GM12892 (cell line): Measurements from ENCODE around the gene LDLRAD3.

Source experiments
- DNase-seq: peaks from one replicate; pipeline ENCODE4 v3.0.0; 2011; ENCODE audit not compliant: insufficient read length
- FAIRE-seq: peaks from 2 replicates; lab custom pipeline; 2011; peaks lifted over from hg19 to GRCh38; lab: Jason Lieb, UNC
- POLR2A ChIP-seq: IDR thresholded peaks from 2 replicates; pipeline ENCODE4 v1.6.1; 2011; ENCODE audit warnings: low read depth, low read length, control low read depth
- POLR2AphosphoS5 ChIP-seq: IDR thresholded peaks from 2 replicates; pipeline ENCODE4 v1.6.1; 2011; ENCODE audit warnings: low read depth, low read length, control low read depth
- TAF1 ChIP-seq: IDR thresholded peaks from 2 replicates; pipeline ENCODE4 v1.6.1; 2011; ENCODE audit warnings: low read depth, mild to moderate bottlenecking, control low read depth, low read length, borderline replicate concordance

The LDLRAD3 gene

DNA sequence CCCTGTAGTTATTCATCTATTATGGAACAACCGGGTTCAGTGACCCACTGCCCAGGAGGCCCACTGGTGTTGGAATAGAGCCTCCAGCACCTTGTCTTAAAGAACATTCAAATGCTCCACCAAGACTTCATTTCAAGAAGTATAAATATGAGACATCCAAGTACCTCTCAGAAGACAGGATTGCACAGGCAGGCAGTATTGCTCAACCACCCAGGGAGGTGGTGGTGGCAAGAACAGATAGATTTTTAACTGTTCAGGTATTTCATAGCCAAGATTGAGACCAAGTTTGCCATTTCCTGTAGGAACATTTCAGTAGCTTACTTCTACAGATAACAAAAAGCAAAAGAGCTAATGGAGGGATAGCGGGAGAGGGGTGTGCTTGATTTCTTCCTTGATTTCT is 266.7 kb downstream of the LDLRAD3 start:
- no peak for DNase-seq
- no peak for FAIRE-seq
- TF ChIP-seq POLR2AphosphoS5 (no peak), POLR2A (no peak), TAF1 (no peak)

DNA sequence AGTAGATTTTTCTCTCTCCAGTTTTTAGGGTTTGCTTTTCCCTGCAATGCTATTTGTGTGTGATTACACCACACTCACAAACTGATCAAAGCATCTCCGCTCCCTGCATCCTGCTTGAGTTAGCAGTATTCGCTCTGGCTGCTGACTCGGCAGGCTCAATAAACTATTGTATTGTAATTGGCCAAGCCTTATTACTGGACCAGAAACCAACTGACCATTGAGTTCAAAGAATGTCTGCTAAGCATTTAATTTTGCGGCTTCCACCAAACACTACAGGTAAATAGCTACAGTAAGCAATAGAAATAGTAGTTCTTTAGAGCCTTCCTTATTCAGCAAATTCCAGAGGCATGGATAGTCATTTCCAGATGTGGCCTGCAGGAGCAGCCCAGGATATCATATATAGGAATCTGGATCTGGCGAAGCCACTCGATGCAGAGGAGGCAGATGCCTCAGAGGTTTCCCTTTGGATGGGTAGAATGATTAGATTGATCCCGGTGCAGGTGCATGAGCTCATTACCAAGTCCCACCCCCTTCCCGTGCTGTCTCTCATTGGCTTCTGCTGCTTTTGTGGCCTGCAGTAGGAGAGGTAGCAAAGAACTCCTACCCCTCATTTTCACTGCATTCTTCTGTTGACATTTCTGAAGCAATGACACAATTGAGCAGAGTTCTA is 268.0 kb downstream of the LDLRAD3 start:
- DNase-seq (no peak), FAIRE-seq (no peak)
- TF ChIP-seq POLR2AphosphoS5 (no peak), TAF1 (no peak), POLR2A (no peak)

DNA sequence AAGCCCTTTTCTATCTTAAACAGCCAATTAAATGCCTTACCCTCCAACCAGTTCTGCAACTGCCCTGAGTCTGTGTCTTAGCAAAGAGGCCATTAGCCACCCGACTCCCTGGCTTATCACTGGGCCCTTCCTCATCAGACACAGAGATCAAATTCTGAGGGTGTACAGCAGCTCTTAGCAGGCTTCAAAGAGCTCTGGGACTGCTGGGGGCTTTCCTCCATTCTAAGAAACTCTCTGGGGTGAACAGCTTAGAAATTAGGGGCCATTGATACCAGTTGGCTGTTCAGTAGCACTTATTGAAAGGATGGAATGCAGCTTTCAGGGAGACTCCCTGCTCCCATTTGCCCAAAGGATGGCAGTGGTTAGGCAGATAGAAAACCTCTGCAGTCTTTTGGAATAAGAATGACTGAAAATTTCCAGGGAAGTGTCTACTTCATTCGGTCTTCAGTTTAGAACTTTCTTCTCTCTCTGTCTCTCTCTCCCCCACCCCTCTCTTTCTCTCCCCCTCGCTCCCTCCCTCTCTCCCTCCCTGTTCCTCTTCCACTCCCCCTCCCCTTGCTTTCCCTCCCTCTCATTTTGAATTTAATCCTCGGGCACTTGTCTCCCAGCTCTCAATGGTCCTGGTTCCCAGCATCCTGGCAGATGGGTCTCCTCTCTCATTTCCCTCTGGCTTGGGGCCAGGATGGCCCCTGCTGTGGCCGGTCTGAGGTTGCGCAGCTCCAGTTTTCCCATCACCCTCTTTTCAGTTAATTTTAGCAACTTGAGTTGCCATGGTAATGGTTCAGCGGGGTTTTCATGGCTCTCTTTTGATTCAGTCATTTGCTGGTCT is 268.9 kb downstream of the LDLRAD3 start:
- FAIRE-seq (no peak), DNase-seq (no peak)

DNA sequence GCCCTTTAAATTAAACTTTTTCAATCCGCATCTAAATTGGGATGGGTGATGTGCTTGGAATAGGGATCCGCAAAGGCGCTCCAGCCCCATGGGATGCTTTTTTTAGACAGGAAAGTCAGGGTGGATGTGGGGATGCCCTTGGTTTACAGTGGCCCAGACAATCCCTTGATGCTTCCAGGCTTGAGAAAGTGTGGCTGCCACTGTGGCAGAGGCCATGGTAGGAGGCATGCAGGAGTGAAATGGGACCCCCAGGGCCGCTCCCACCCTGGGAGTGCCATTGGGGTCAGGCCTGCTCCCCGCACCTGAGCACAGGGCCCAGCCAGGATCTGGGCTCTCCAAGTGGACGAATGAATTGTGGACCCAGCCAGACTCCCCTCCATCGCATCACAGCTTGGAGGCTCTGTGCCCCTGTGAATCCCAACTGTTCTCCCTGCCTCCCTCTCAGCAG is 269.6 kb downstream of the LDLRAD3 start:
- DNase-seq (no peak), FAIRE-seq (no peak)
- TF ChIP-seq POLR2A (no peak), TAF1 (no peak), POLR2AphosphoS5 (no peak)

More for the DNA sequence above, 268.9 kb downstream of the LDLRAD3 start:
- TF ChIP-seq POLR2AphosphoS5 (no peak), POLR2A (no peak), TAF1 (no peak)

DNA sequence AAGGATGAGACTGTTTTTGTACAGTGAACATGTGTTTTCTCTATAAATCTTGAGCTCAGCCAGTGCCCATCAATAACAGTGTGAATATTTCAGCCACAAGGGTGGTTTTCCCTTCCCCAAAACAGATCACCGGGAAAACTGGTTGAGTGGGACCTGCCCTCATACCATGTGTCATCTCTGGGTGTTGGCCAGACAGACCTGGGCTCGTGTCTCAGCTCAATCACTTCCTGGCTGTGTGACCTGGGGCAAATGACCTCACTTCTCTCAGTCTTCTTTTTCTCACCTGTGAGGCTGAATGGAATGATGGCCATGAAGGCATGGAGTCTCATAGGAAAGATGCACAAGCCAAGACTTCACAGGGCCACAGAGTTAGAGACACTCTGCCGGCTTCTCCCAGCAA is 270.6 kb downstream of the LDLRAD3 start:
- no peak for TF ChIP-seq TAF1
- TF ChIP-seq POLR2AphosphoS5 = no peak
- no peak for TF ChIP-seq POLR2A
- no peak for DNase-seq
- no peak for FAIRE-seq

DNA sequence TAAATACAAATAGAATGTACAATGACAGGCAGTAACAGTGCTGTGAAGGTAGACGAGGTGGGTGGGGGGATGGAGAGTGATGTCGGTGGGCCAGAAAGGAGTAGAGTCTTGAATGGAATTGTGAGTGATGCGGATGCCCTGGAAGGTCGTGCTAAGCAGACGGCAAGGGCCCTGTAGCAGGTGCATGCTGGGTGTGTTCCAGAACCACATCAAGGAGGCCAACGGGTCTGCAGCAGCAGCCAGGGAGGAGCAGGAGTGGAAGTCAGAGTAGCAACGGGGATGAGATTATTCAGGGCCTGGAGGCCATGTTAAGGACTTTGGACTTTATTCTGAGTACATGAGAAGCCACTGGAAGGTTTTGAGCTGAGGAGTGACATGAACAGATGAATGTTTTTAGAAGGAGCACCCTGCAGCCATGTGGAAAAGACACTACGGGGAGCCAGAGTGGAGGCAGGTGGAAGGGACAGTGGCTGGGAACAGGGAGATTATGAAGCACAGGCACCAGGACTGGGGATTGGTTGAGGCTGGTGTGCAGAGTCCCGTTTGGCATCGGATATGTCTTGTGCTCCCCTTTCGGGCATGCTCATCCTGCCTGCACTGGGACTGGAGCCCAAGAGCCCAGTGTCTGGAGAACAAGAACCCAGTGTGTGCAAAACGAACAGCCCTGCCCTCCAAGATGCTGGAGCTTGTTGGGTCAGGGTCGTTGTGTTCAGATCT is 271.3 kb downstream of the LDLRAD3 start:
- TF ChIP-seq TAF1 = no peak
- TF ChIP-seq POLR2A = no peak
- FAIRE-seq (no peak), DNase-seq (no peak)

DNA sequence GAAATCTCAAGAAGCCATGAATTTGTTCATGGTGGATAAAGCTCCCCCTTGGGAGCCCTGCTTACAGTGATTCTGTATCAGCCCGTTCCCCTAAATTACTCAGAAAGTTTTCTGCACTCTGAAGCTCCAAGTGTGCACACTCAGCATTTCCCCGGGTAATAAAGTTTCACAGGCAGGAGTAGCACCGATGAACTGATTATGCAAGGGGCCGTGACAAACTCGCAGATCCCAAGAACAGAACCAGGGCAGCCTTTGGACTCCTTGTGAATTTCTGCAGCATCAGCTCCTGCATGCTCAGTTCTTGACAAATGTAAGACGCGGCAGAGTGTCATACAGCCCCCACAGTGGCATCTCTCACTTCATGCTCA is 271.8 kb downstream of the LDLRAD3 start:
- FAIRE-seq = no peak
- TF ChIP-seq POLR2AphosphoS5 (no peak), POLR2A (no peak), TAF1 (no peak)
- no peak for DNase-seq

DNA sequence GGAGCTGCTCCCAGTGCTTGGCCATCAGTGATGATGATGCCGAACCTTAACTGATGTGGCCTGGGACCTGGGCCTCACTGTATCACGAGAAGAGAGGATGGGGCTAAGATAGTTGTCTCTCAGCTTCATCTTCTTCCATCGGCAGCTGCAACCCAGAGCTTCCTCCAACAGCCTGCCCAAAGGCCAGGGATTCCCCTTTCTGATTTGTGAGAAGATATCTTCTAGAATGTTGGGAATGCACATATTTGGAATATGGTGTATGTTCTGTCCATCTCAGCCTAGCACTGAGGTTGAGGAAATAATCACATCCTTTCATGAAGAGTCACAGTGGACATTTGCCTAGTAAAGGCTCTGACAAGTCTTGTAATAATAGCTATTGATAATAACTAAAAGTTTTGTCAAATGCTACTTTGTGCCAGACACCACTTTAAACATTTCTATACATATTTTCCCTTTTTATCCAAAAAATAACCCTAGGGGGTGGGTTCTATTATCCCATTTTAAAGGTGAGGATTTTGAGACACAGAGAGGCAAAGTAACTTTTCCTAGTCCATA is 272.3 kb downstream of the LDLRAD3 start:
- FAIRE-seq (no peak), DNase-seq (no peak)
- TF ChIP-seq TAF1 = no peak
- no peak for TF ChIP-seq POLR2AphosphoS5
- no peak for TF ChIP-seq POLR2A

DNA sequence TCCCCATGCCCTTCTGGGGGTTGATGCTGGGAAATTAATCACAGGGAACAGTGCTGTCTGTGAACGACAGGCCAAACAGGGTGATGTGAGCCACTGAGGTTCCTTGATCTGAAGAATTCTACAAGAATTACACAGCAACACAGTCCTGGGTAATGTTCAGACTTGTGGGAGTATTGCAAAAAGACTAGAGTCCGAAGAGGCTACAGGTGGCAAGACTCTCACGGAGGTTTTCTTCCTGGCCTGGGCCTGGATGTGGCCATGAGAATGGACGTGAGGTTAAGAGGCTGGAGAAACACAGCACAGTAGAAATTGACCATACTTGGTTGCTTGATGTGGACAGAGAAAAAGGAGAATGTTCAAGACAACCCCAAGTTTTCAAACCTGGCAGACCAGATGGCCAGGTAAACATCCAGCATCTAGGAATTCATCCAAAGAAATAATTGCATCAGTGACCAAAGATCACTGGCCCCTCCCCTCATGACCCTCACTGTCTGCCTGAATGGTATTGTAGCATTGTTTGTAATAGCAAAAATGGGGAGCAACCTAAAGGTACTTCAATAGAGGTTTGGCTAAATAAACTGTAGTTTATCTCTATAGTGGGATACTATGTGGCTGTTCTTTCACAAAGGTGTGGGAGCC is 274.5 kb downstream of the LDLRAD3 start:
- TF ChIP-seq TAF1 = no peak
- TF ChIP-seq POLR2AphosphoS5 = no peak
- TF ChIP-seq POLR2A = no peak
- FAIRE-seq = no peak
- DNase-seq = no peak

DNA sequence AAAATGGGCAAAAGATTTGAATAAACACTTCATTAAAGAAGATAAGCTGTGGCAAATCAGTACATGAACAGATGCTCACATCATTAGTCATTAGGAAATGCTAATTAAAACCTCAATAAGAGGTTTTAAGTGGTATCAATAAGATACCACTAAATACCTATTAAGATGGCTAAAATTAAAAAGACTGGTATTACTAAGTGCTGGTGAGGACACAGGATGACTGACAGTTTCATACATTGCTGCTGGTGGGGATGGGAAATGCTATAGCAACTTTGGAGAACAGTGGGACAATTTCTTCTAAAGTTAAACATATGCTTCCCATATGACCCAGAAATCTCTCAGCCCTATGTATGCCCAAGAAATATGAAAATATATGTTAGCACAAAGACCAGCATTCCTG is 276.1 kb downstream of the LDLRAD3 start:
- TF ChIP-seq POLR2AphosphoS5 (no peak), TAF1 (no peak), POLR2A (no peak)
- no peak for FAIRE-seq

DNA sequence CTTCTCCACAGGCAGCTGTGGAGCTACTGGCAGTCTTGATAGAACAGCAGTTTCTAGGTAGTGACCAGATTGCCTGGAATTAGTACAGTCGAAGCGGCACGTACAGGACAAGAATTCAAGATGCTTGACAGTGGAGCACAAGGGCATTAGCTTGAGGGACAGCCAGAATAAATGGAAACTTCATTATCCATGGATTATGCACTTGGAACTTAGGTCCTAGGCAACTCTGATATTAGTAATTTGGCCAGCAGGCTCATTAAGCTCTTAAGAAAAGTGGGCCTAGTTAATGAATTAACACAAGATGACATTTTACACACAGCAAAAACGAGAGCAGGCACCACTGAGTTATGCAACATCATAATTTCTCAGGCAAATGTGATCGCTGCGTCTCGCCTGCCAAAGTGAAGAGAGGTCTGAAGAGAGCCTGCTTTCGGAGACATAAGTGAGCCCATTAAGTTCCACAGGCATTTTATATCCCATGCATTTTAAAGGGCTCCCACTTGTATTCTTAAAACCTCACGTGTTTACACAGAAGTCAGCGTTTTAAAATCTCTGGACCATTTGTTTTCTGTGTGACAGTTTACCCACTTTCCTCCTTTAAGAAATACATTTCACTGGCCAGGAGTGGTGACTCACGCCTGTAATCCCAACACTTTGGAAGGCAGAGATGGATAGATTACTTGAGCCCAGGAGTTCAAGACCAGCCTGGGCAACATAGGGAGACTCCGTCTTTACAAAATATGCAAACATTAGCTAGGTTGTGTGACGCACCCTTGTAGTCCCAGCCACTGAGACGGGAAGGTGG is 279.2 kb downstream of the LDLRAD3 start:
- FAIRE-seq (no peak), DNase-seq (no peak)
- TF ChIP-seq POLR2A (no peak), POLR2AphosphoS5 (no peak), TAF1 (no peak)

More for the DNA sequence above, 276.1 kb downstream of the LDLRAD3 start:
- DNase-seq = no peak
